HepG2 (cell line): ENCODE results near the gene RTP1. TPM values are rescaled to one million over a fixed set of nuclear protein-coding genes. Genes with fewer than 3 reads are reported as not detected.

ENCODE experiments used
- ATAC-seq: fragments of 200-7000 bp; cut with Tn5 transposase; 3 replicates; pipeline ENCODE4 v1.9.1; 2020; ENCODE audit warnings: mild to moderate bottlenecking, moderate library complexity
- BruUV-seq: library from RNA; stranded (reverse); fragments of 400-500 nt; replicated peaks from 2 replicates; lab custom pipeline; 2021; lab: Mats Ljungman, UMichigan
- CTCF ChIA-PET: fragments of 300-600 bp; formaldehyde crosslinking; extraction: SDS; loops from one replicate; lab custom pipeline; 2021; ENCODE audit warnings: low total read pairs, inconsistent platforms, low intra/inter-chr PET ratio; lab: Yijun Ruan, JAX
- POLR2A ChIA-PET: fragments of 350-600 bp; sonication (Branson Sonifier 250); formaldehyde crosslinking; loops from one replicate; lab custom pipeline; 2020; ENCODE audit warnings: antibody characterized with exemption, inconsistent platforms; lab: Yijun Ruan, JAX
- DNase-seq: peaks from one replicate; pipeline ENCODE4 v3.0.0-alpha.2; 2015; ENCODE audit warnings: low spot score
- FAIRE-seq: peaks from 3 replicates; lab custom pipeline; 2011; peaks lifted over from hg19 to GRCh38; lab: Jason Lieb, UNC
- H2AFZ ChIP-seq: one replicate; pipeline ENCODE4 v1.6.1; 2011; ENCODE audit warnings: low read length, inconsistent platforms
- H3K27ac ChIP-seq: fragments of 300-600 bp; 3 replicates; pipeline ENCODE4 v1.8.0; 2011; ENCODE audit warnings: mixed run types, mild to moderate bottlenecking, mixed read lengths, low read length, inconsistent platforms; ENCODE audit not compliant: insufficient read depth; ENCODE audit errors: extremely low read length
- H3K27me3 ChIP-seq, 2 experiments: fragments of 200-600 bp in 1 of 2; 2 replicates in 1 of 2; 3 replicates in 1 of 2; pipeline versions ENCODE4 v1.6.0 to v1.8.0; 2011; ENCODE audit warnings: low read length in 2 of 2, mild to moderate bottlenecking in 2 of 2, moderate library complexity in 2 of 2, inconsistent platforms in 1 of 2; ENCODE audit not compliant: insufficient read depth in 2 of 2, control insufficient read depth in 1 of 2
- H3K36me3 ChIP-seq, 2 experiments: fragments of 200-600 bp in 1 of 2; replicated peaks in 1 of 2; 2 replicates in 1 of 2; 3 replicates in 1 of 2; pipeline versions ENCODE4 v1.5.1 to v1.8.0; 2011; ENCODE audit warnings: low read length in 2 of 2, inconsistent platforms in 1 of 2; ENCODE audit not compliant: insufficient read depth in 2 of 2, control insufficient read depth in 1 of 2
- H3K4me1 ChIP-seq: 2 replicates; pipeline ENCODE4 v1.5.1; 2012; ENCODE audit warnings: low read length, inconsistent platforms; ENCODE audit not compliant: insufficient read depth
- H3K4me2 ChIP-seq: 2 replicates; pipeline ENCODE4 v1.6.0; 2011; ENCODE audit warnings: low read depth, low read length, inconsistent platforms
- H3K4me3 ChIP-seq, 3 experiments: fragments of 200-600 bp in 1 of 3; sonication (generic), shearing (Covaris generic) in 1 of 3; replicated peaks in 1 of 3; 2 replicates each; pipeline ENCODE4 v1.5.1; 2011 to 2016; ENCODE audit warnings: low read length in 3 of 3, inconsistent platforms in 2 of 3, low read depth in 2 of 3, mild to moderate bottlenecking in 2 of 3, control low read depth in 1 of 3, mixed read lengths in 1 of 3; ENCODE audit not compliant: insufficient read depth in 1 of 3
- H3K79me2 ChIP-seq: one replicate; pipeline ENCODE4 v1.6.1; 2011; ENCODE audit warnings: low read length, inconsistent platforms; ENCODE audit not compliant: insufficient read depth
- H3K9ac ChIP-seq: 2 replicates; pipeline ENCODE4 v1.6.0; 2011; ENCODE audit warnings: mild to moderate bottlenecking, low read depth, low read length, inconsistent platforms; ENCODE audit not compliant: insufficient read depth
- H3K9me3 ChIP-seq: 2 replicates; pipeline ENCODE4 v1.5.1; 2012; ENCODE audit warnings: mild to moderate bottlenecking, low read length
- H4K20me1 ChIP-seq: 2 replicates; pipeline ENCODE4 v1.6.0; 2011; ENCODE audit warnings: inconsistent platforms, mild to moderate bottlenecking, low read length, moderate library complexity; ENCODE audit not compliant: insufficient read depth
- HNF4G ChIP-seq, 2 experiments: sonication (generic) in 1 of 2; formaldehyde crosslinking in 1 of 2; IDR thresholded peaks; 2 replicates each; pipeline versions ENCODE4 v1.4.0 to v1.6.1; 2011 to 2020; ENCODE audit warnings: borderline replicate concordance in 2 of 2, low read depth in 2 of 2, mild to moderate bottlenecking in 2 of 2, low read length in 1 of 2, missing genetic modification reagents in 1 of 2, moderate library complexity in 1 of 2
- RBAK ChIP-seq: sonication (generic); formaldehyde crosslinking; IDR thresholded peaks from 2 replicates; pipeline ENCODE4 v1.5.1; 2020; ENCODE audit warnings: mild to moderate bottlenecking, missing genetic modification reagents
- SKIL ChIP-seq: sonication (generic); formaldehyde crosslinking; IDR thresholded peaks from 2 replicates; pipeline ENCODE4 v1.8.0; 2022; ENCODE audit warnings: missing genetic modification reagents, mild to moderate bottlenecking, moderate library complexity, borderline replicate concordance
- ZNF142 ChIP-seq: sonication (generic); formaldehyde crosslinking; IDR thresholded peaks from 2 replicates; pipeline ENCODE4 v1.4.0; 2020; ENCODE audit warnings: missing genetic modification reagents
- ZNF703 ChIP-seq: sonication (generic); formaldehyde crosslinking; IDR thresholded peaks from 2 replicates; pipeline ENCODE4 v1.5.1; 2020; ENCODE audit warnings: missing genetic modification reagents, mild to moderate bottlenecking, moderate library complexity, borderline replicate concordance
- ZSCAN20 ChIP-seq: sonication (generic); formaldehyde crosslinking; IDR thresholded peaks from 2 replicates; pipeline ENCODE4 v1.4.0; 2020; ENCODE audit warnings: missing genetic modification reagents, mild to moderate bottlenecking, borderline replicate concordance
- WGBS: methylation state at CpG from one replicate; pipeline ENCODE4 v1.1.6; 2017; ENCODE audit warnings: low lambda C conversion rate; 5-methylcytosine and 5-hydroxymethylcytosine counted together
- in situ Hi-C: cut with HindIII; loops from 2 replicates; pipeline ENCODE4 v1.10.0; 2017; ENCODE audit warnings: low pct_unique_long_range_greater_than_20kb; ENCODE audit not compliant: extremely low pct_ligation_motif_present
- intact Hi-C: fragments of 100-400 bp; cut with micrococcal nuclease; formaldehyde crosslinking; loops from one replicate; pipeline ENCODE4 v1.10.0; 2022; ENCODE audit not compliant: unreplicated experiment
- polyA plus RNA-seq, 8 experiments: library from polyadenylated mRNA; depleted of rRNA in 3 of 8; stranded (reverse) in 7 of 8; unstranded in 1 of 8; fragments of >200 nt; fragmentation: Illumina TruSeq in 4 of 8; extraction: Trizol in 4 of 8; gene quantifications; 2 replicates each; pipeline versions ENCODE4 v1.2.1 to v1.2.3, GENCODE V29; 2011 to 2016; ENCODE audit warnings: low read depth in 4 of 8, missing spikeins in 1 of 8, mixed read lengths in 1 of 8; ENCODE audit not compliant: insufficient read depth in 1 of 8
- total RNA-seq, 5 experiments: library from RNA; depleted of rRNA; stranded (reverse); fragments of >200 nt; fragmentation: Illumina TruSeq; extraction: Trizol; gene quantifications; 2 replicates each; pipeline ENCODE4 v1.2.3, GENCODE V29; 2016; ENCODE audit warnings: low read depth in 1 of 5
- TF ChIP-seq, protein P1 (sequence below): sonication (generic); formaldehyde crosslinking; IDR thresholded peaks from 2 replicates; pipeline ENCODE4 v1.8.1; 2023; ENCODE audit warnings: mild to moderate bottlenecking, missing genetic modification reagents, borderline replicate concordance

Gene RTP1
- total and polyA plus RNA-seq, 2 of the 13 experiments (the other 11 are each of a cell fraction or from before 2014, with no cell fraction given): not detected

- Histone ChIP-seq H4K20me1 (no peaks in the 10 kb centered on the region), H3K9me3 (no peaks in the 10 kb centered on the region), H3K79me2 (no peaks in the 10 kb centered on the region), H3K4me2 (no peak overlapping the region), H3K4me3 (no peak overlapping the region), H3K36me3 (no peaks in the 10 kb centered on the region), H2AFZ (no peak overlapping the region), H3K27ac (no peak overlapping the region), H3K9ac (no peak overlapping the region), H3K4me1 (no peaks in the 10 kb centered on the region), H3K27me3 (no peaks in the 10 kb centered on the region; a peak in 1 of 5 replicates)
- in situ Hi-C loops: no loop called here
- DNase-seq (no peak), ATAC-seq (no peak), FAIRE-seq (no peak)
- 3% methylated on average over 2 of the region's 2 CpGs for WGBS
- CTCF ChIA-PET: interaction anchor here (0.6 kb wide), 1 partner anchor 507 kb away, joined by 4 read pairs; no protein-coding TSS in a partner anchor
- intact Hi-C loops: no loop called here
- POLR2A ChIA-PET: no interaction called here
- no TSS peak for BruUV-seq
- TF ChIP-seq ZNF142 (CRISPR knock-in tag) (no peak), HNF4G (IDR thresholded peaks at IDR 0.05; ENCODE audit: borderline replicate concordance, low read depth, low read length) (no peak), HNF4G (CRISPR knock-in tag; IDR thresholded peaks at IDR 0.05; ENCODE audit: borderline replicate concordance, low read depth) (no peak), ZNF703 (CRISPR knock-in tag) (no peak), RBAK (CRISPR knock-in tag) (no peak), SKIL (no peak), ZSCAN20 (CRISPR knock-in tag) (no peak)
- TF ChIP-seq, protein P1, sequence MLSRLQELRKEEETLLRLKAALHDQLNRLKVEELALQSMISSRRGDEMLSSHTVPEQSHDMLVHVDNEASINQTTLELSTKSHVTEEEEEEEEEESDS (CRISPR knock-in tag): no peak
These were observed 10.9 kb upstream of the RTP1 start for GRCh38 chr3:187186375-187186774.
